Stimulated activated CD8-positive, alpha-beta memory T cell treated with anti-CD3 and anti-CD28 coated beads, Interleukin-12 subunit alpha, Interleukin-12 subunit beta, amount 100 ng/mL, for 24 hours (primary cell): ENCODE measurements around the gene CAMKMT.
"Not testable (repeated sequence)": the region's sequence is repeated elsewhere in the genome, so short reads cannot be mapped to it uniquely, and the experiment has no call there.

Experiments used
- DNase-seq: peaks from one replicate; pipeline ENCODE4 v3.0.0-alpha.2; 2020; ENCODE audit errors: extremely low read depth

CAMKMT gene

DNA sequence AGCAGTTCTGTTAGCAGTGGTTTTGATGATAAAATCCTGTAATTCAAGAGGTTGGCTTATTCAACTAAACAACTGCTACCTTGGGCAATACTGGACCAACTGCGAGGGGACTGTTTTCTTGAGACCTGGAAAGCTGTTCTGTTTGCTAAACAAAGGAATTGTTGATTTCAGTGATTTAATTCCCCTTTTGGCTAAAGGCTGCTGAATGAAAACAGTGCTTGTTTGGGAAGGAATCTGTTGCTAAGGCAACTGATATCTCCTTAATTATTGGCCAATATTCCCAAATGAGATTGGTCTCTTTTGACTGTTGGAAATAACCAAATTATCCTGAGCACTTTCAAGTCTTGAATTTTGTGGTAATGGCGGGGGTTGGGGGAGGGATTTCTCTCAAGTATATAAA lies 136.8 kb downstream of the CAMKMT start:
- no peak for DNase-seq

DNA sequence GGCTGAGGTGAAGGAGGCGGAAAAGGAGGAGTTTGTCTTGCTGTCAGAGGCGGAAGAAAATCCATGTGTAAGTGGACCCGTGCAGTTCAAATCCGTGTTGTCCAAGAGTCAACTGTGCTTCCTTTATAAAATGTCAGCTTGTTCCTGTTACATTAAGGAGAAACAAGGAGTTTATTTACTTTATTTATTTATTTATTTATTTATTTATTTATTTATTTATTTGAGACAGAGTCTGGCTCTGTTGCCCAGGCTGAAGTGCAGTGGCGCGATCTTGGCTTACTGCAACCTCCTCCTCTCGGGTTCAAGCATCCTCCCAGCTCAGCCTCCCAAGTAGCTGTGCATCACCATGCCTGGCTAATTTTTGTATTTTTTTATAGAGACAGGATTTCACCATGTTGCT lies 143.9 kb downstream of the CAMKMT start:
- not testable (repeated sequence) for DNase-seq

DNA sequence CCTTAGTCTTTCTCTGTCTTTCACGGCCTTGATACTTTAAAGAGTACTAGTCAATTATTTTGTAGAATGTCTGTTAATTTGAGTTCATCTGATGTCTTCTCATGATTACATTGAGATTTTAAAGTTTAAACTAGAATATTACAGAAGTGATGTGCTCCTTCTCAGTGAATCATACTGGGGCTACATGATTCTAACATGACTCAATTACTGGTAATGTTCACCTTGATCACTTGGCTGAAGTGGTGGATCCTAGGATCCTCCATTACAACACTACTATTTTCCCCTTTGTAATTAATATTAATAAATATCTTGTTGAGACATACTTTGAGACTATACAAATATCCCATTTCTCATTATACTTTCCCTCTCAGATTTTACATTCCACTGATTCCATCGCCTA lies 148.5 kb downstream of the CAMKMT start:
- no peak for DNase-seq

DNA sequence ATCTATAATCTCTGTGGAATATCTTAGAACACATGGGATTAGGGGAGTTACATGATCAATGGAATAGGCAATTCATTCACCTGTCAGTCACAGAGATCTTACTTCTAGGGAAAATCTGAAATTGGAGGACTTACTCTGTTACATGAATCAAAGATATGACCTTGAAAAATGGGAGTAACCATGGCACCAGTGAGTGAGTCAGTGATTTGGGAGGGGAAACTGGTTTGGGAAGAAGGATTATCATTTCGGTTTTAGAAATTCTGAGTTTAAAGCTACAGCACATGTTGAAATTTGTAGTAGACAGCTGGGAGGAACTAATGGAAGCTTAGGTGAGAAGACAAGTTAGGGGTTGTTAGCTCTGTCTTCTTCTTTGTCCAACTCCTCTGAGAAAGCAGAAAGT lies 153.7 kb downstream of the CAMKMT start:
- DNase-seq: no peak

DNA sequence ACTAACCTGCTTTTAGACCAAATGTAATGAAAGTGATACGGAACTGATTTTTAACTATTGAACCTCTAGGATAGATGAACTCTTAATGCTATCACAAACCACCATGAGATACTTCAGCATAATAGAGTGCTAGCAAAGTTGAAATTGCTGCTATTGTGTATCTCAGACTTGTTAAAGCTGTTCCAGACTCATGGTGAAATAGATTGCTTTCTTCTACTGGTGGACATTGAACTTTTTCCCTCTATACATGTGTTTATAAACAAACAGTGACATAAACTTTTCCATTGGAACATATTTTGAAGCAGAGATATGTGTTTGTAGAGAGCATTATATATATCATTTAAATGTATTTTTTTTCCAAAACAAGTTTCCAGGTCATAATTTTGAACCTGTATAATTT lies 157.3 kb downstream of the CAMKMT start:
- DNase-seq: no peak

GRCh38 chr2:44522846-44523245 lies 161.1 kb downstream of the CAMKMT start:
- DNase-seq: no peak

DNA sequence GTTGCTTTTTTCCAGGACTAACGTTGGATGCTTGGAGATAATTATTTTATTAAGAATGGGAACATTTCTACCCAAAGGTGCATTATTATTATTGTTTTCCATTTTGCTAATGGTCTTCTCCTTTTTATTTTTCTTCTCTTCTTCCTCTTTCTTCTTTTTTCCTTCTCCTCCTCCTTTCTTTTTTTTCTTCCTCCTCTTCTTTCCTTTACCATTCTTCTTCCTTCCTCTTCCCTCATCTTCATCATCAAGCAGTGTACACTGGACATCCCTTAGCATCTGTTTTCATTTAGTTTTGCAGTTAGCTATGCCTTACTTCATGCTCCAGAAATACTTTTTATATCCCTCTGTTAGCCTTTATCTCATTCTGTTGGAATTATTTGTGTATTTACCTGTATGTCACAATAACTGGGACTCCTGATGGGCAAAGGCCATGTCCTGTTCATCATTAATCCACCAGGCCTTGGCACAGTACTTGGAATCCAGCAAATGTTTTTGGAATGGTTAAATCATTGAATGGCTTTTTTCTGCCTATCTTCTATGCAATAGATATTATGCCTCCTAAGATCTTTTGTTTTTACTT lies 162.7 kb downstream of the CAMKMT start:
- DNase-seq: no peak

- no peak for DNase-seq
Measured at GRCh38 chr2:44526352-44526751, 164.6 kb downstream of the CAMKMT start.

DNA sequence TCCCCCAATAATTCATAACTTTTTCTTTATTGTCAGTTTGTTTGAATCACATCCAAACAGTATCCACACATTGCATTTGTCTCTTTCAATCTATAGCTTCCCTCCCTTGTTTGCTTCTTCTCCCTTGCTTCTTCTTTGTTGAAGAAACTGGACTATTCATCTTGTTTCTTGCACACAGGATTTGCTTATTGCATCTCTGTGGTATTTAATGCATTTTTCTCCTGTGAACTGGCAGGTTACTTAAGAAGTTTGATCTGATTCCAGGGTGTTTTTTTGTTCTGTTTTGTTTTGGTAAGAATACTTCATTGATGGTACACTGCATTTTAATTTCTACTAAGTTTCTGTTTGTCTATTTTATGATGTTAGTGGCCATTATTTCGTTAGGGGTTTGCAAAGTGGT lies 166.8 kb downstream of the CAMKMT start:
- no peak for DNase-seq

DNA sequence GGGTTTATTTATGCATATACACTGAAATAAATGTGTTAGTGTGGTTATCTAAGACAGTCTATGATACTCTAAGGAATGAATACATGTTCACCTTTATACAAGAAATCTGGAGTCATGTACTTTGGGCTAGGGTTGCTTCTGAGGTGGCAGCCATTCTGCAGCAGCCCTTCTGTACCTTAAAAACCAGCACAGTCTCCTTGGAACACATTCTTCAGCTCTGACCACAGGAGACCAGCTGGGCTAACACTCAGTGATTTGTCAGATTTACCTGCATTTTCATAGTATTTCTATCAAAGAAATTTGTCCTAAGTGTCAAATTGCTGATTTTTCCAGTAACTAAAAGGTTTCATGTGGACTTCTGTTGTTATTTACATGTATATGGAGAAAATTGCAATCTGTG lies 167.7 kb downstream of the CAMKMT start:
- no peak for DNase-seq

DNA sequence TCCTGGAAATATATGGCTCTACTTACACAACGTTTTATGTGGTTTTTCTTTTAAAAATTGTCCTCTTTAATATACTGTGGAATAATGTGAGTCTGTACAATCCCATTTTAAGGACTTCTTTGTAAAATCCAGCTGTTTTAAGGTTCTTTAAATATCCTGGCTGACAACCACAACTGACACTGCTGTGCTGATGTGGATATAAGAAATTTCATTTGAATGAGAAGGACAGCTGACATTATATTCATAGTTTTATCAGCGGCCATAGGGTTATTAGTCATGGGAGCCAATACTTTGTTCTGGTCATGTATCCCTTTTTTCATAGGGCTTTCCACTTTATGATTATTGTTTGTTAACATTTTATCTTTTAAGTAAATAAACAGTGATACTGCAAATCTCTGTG lies 169.5 kb downstream of the CAMKMT start:
- DNase-seq: no peak

- no peak for DNase-seq
Measured at GRCh38 chr2:44532031-44532430, 170.3 kb downstream of the CAMKMT start.

GRCh38 chr2:44533508-44533907 lies 171.8 kb downstream of the CAMKMT start:
- no peak for DNase-seq

DNA sequence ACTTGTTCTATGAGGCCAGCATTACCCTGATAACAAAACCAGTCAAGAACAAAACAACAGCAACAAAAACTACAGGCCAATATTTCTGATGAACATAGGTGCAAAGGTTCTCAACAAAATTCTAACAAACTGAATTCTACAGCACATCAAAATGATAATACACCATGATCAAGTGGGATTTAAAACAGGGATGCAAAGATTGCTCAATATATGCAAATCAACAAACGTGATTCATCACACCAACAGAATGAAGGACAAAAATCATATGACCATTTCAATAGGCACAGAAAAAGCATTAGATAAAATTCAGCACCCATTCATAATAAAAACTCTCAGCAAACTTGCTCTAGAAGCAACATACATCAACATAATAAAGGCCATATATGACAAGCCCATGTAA lies 173.6 kb downstream of the CAMKMT start:
- no peak for DNase-seq

- no peak for DNase-seq
Measured at GRCh38 chr2:44537264-44537663, 175.5 kb downstream of the CAMKMT start.

DNA sequence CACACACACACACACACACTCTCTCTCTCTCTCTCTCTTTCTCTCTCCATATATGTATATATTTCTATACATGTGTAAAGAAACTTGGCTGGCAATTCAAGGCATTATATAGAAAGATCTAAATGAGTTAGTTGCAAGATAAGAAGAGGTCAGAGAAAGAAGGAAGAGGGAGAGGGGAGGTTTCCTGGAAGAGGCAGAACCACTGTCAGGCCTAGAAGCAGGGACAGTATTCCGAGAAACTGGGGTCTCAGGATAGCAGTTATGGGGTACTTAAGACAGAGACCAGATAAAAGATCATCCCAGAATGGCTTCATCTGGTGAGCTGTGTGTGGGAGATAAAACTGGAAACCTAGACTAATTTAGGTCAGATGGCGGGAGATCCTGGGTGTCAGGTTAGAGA lies 180.8 kb downstream of the CAMKMT start:
- DNase-seq: no peak

- no peak for DNase-seq
Measured at GRCh38 chr2:44543773-44544725, 182.3 kb downstream of the CAMKMT start.

DNA sequence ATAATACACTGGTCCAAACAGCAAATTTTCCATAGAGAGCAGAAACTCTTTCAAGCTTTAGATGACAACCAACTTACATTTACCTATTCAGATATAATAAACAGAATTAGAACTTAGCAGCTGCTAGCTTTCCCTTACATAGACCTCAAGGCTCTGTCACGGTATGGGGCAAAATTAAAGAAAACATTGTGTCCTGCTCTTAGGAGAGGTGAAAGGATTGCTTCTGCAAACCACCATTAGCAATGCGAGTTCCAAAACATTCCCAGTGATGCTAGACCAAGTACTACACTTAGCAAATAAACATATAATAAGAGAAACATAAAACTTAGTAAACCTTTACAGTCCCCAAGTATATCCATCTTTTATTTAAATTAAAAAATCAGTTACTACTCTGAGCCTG lies 183.3 kb downstream of the CAMKMT start:
- DNase-seq: no peak

GRCh38 chr2:44546459-44547127 lies 184.8 kb downstream of the CAMKMT start:
- DNase-seq: no peak

DNA sequence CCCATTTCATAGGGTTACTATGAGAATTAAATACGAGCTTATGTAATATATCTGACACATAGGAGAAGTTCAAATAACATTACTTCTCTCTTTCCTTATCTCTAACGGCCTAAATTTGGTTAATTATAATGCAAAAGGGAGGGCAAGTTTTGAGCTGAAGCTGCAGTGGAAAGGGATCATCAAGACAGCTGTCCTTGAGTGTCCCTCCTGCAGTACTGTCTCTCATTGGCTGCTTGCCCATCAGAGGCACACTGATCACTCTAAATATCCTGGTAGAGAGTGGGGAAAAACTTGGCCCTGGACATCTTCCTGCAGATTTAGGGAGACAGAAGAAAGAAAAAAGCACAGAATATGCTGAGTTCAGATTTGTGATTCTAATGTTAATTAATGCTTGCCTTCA lies 186.0 kb downstream of the CAMKMT start:
- DNase-seq: no peak

DNA sequence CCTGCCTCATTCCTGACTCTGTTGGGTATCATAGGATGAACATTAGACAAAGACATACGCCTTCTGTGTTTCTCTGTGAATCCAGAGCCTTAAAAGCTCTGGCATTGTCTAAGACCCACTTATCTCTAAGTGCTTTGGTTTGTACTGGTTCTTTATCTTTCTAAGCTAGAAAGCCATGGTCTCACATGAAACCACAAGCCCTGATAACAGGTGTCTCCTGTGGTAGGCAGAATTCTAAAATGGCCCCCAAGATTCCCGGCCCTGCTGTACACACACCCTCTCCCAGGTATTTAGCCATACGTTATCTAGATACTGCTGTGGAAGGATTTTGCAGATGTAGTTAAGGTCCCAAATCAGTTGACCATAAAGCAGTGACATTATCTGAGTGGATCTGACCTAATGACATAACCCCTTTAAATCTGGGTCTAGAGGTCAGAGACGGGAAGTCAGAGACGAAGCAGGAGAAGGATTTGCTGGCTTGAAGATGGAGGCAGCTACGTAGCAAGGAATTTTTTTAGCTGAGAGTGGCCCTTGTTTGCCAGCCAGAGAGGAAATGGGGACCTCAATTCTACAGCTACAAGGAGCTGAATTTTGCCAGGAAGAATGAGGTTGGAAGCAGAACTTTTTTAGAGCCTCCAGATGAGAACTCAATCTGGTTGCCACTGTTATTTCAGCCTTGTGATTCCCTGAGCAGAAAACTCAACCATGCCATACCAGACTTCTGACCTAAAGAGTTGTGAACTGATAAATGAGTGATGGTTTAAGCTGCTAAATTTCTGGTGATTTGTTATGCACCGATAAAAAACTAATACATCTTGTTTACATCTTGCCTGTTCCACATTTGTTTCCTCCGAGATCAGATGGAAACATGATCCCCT lies 186.7 kb downstream of the CAMKMT start:
- DNase-seq: no peak

DNA sequence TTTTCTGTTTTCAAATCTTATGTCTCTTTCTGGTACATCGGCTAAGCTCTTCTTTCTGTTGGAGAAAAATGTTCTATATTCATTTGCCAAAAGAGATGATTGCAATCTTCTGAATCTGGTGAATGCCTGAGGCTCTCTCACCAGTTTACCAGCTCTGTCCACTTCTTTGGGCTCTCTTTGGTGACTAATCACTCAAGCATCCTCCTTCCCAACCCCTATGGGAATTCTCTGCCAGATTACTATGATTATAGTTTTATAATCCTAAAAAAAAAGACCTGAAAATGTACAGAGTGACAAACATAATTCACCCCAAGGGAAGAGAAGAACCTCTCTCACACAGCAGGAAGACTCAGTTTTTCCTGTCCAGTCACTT lies 187.3 kb downstream of the CAMKMT start:
- DNase-seq: no peak
